OCI-LY1 (cell line): Measurements from ENCODE around the gene TM4SF4.

Experiments
- CTCF ChIP-seq: fragments of 200-600 bp; sonication (generic), shearing (Covaris generic); IDR thresholded peaks from 2 replicates; pipeline ENCODE4 v1.5.1; 2017; ENCODE audit warnings: mild to moderate bottlenecking, antibody characterized with exemption, low read length, moderate library complexity, mixed read lengths
- EZH2 ChIP-seq: fragments of 200-600 bp; sonication (generic), shearing (Covaris generic); IDR thresholded peaks from 2 replicates; pipeline ENCODE4 v1.8.0; 2017; ENCODE audit warnings: borderline replicate concordance, mixed run types, mild to moderate bottlenecking, antibody characterized with exemption, low read length, moderate library complexity, mixed read lengths

GRCh38 chr3:149532489-149533180 lies 58.1 kb downstream of the TM4SF4 start:
- no peak for TF ChIP-seq CTCF
- TF ChIP-seq EZH2, result no peak
